ENCODE data around the gene SPIRE2.

Gene SPIRE2

DNA sequence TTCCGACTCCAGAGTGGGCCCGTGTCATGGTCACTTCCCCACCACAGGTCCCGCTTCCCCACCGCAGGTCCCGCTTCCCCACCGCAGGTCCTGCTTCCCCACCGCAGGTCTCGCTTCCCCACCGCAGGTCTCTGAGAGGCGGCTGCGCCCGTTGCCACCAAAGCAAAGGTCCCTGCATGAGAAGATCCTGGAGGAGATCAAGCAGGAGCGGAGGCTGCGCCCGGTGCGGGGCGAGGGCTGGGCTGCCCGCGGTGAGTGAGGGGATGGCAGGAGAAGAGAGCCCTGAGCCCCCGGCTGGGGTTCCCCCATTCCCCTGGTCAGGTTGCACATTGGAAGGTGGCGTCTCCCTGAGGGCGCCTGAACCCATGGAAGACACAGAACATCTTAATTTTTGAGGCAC lies 27.7 kb downstream of the SPIRE2 start:
- Histone ChIP-seq H3K9ac (ENCODE audit: low read length) (no peak overlapping the region), H3K4me3 (ENCODE audit: low read depth, low read length) (no peak overlapping the region), H3K36me3 (ENCODE audit: control insufficient read depth, insufficient read depth, low read length) (no peaks in the 10 kb centered on the region), H3K4me1 (ENCODE audit: control insufficient read depth, insufficient read depth, low read length) (no peaks in the 10 kb centered on the region), H3K27ac (ENCODE audit: low read depth, low read length) (no peak overlapping the region), H3K9me3 (ENCODE audit: control insufficient read depth, insufficient read depth, low read depth, low read length) (no peaks in the 10 kb centered on the region), H3K27me3 (ENCODE audit: control insufficient read depth, insufficient read depth, low read length) (no peaks in the 10 kb centered on the region)

DNA sequence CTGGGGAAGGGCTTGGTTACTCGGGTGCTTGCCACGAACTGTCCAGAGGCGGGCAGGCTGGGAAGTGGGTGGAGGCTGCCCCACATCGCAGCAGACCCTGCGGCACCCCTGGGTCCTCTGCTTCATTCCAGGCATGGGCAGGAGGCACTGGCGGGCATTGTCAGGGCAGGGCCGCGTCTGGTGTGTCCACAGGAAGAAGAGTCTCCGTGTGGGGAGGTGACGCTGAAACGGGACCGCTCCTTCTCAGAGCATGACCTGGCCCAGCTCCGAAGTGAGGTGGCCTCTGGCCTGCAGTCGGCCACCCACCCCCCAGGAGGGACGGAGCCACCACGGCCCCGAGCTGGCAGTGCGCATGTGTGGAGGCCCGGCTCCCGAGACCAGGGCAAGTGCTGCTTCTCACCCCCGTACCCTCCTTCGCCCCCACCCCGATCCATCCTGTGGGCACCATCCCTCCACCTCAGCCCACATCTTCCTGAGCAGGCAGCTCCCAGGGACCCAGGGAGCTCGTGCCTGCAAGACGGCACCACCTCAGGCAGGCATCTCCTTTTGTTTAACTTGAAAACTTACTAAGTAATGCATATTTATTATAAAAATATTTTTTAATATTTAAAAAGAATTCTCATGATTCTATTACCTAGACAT lies 30.8 kb downstream of the SPIRE2 start:
- Histone ChIP-seq H3K27ac (ENCODE audit: low read depth, low read length) (no peak overlapping the region), H3K27me3 (ENCODE audit: control insufficient read depth, insufficient read depth, low read length) (no peaks in the 10 kb centered on the region), H3K4me1 (ENCODE audit: control insufficient read depth, insufficient read depth, low read length) (no peaks in the 10 kb centered on the region; the same call in 1 of the 2 replicates), H3K9ac (ENCODE audit: low read length) (no peak overlapping the region), H3K36me3 (ENCODE audit: control insufficient read depth, insufficient read depth, low read length) (no peaks in the 10 kb centered on the region), H3K4me3 (ENCODE audit: low read depth, low read length) (no peak overlapping the region), H3K9me3 (ENCODE audit: control insufficient read depth, insufficient read depth, low read depth, low read length) (no peaks in the 10 kb centered on the region)

DNA sequence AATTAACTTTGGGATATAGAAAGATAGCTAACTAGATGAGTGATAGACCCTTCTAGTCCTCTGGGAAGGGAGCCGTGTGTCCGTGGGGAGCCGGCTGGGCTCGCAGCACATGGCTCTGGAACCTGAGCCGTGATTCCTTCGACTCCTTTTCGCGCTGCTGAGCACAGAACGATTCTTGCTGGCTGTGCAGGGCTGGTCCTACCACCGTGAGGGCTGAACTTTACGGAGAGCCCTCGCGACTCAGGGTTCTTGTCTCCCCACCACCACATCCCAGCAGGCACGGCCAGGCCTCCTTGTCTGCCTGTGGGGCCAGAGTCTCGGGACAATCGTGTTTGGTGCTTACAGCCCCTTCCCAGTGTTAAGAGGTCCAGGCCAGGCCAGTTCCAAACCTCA lies 31.3 kb downstream of the SPIRE2 start:
- Histone ChIP-seq H3K36me3 (ENCODE audit: control insufficient read depth, insufficient read depth, low read length) (no peaks in the 10 kb centered on the region), H3K4me1 (ENCODE audit: control insufficient read depth, insufficient read depth, low read length) (no peaks in the 10 kb centered on the region; the same call in 1 of the 2 replicates), H3K4me3 (ENCODE audit: low read depth, low read length) (no peak overlapping the region), H3K27ac (ENCODE audit: low read depth, low read length) (no peak overlapping the region), H3K9ac (ENCODE audit: low read length) (no peak overlapping the region), H3K27me3 (ENCODE audit: control insufficient read depth, insufficient read depth, low read length) (no peaks in the 10 kb centered on the region), H3K9me3 (ENCODE audit: control insufficient read depth, insufficient read depth, low read depth, low read length) (no peaks in the 10 kb centered on the region)

GRCh38 chr16:89860747-89861304 lies 32.6 kb downstream of the SPIRE2 start:
- no peak overlapping the region for H3K9ac ChIP-seq (ENCODE audit: low read length)
- no peaks in the 10 kb centered on the region for H3K27me3 ChIP-seq (ENCODE audit: control insufficient read depth, insufficient read depth, low read length)
- H3K36me3 ChIP-seq (ENCODE audit: control insufficient read depth, insufficient read depth, low read length), result no peaks in the 10 kb centered on the region
- H3K27ac ChIP-seq (ENCODE audit: low read depth, low read length), result no peak overlapping the region
- H3K4me3 ChIP-seq (ENCODE audit: low read depth, low read length), result no peak overlapping the region
- H3K4me1 ChIP-seq (ENCODE audit: control insufficient read depth, insufficient read depth, low read length), result no peaks in the 10 kb centered on the region; the same call in 1 of the 2 replicates
- H3K9me3 ChIP-seq (ENCODE audit: control insufficient read depth, insufficient read depth, low read depth, low read length), result no peaks in the 10 kb centered on the region

DNA sequence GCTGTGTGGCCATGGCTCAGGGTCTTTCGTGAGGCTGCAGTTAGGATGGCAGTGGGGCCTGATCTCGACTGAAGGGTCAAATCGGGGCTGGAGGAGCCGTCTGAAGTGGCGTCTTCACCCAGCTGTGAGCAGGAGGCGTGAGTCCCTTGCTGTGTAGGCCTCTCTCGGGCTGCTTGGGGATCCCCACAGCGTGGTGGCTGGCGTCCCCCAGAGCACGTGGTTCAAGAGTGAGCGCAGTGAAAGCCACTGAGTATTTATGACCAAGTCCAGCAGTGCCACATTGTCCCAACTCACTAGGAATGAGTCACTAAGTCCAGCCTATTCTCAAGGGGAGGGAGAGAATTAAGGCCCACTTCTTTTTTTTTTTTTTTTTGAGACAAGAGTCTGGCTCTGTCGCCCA lies 33.4 kb downstream of the SPIRE2 start:
- H3K4me1 ChIP-seq (ENCODE audit: control insufficient read depth, insufficient read depth, low read length), result no peaks in the 10 kb centered on the region; the same call in 1 of the 2 replicates
- no peak overlapping the region for H3K4me3 ChIP-seq (ENCODE audit: low read depth, low read length)
- H3K9me3 ChIP-seq (ENCODE audit: control insufficient read depth, insufficient read depth, low read depth, low read length), result no peaks in the 10 kb centered on the region
- H3K27ac ChIP-seq (ENCODE audit: low read depth, low read length), result no peak overlapping the region
- H3K27me3 ChIP-seq (ENCODE audit: control insufficient read depth, insufficient read depth, low read length), result no peaks in the 10 kb centered on the region
- H3K36me3 ChIP-seq (ENCODE audit: control insufficient read depth, insufficient read depth, low read length), result no peaks in the 10 kb centered on the region
- H3K9ac ChIP-seq (ENCODE audit: low read length), result no peak overlapping the region

GRCh38 chr16:89862732-89863131 lies 34.5 kb downstream of the SPIRE2 start:
- peaks cover under 1% of the 10 kb centered on the region; the same call in 1 of the 2 replicates for H3K36me3 ChIP-seq (ENCODE audit: control insufficient read depth, insufficient read depth, low read length)
- no peaks in the 10 kb centered on the region; the same call in 1 of the 2 replicates for H3K4me1 ChIP-seq (ENCODE audit: control insufficient read depth, insufficient read depth, low read length)
- H3K27ac ChIP-seq (ENCODE audit: low read depth, low read length), result no peak overlapping the region
- H3K9ac ChIP-seq (ENCODE audit: low read length), result no peak overlapping the region
- H3K4me3 ChIP-seq (ENCODE audit: low read depth, low read length), result no peak overlapping the region
- H3K27me3 ChIP-seq (ENCODE audit: control insufficient read depth, insufficient read depth, low read length), result no peaks in the 10 kb centered on the region
- H3K9me3 ChIP-seq (ENCODE audit: control insufficient read depth, insufficient read depth, low read depth, low read length), result peaks cover 2% of the 10 kb centered on the region; the same call in 1 of the 2 replicates

GRCh38 chr16:89863741-89864526 lies 35.7 kb downstream of the SPIRE2 start:
- Histone ChIP-seq H3K4me1 (ENCODE audit: control insufficient read depth, insufficient read depth, low read length) (no peaks in the 10 kb centered on the region; the same call in 1 of the 2 replicates), H3K9me3 (ENCODE audit: control insufficient read depth, insufficient read depth, low read depth, low read length) (peaks cover 9% of the 10 kb centered on the region), H3K36me3 (ENCODE audit: control insufficient read depth, insufficient read depth, low read length) (peaks cover 5% of the 10 kb centered on the region; the same call in 1 of the 2 replicates), H3K27me3 (ENCODE audit: control insufficient read depth, insufficient read depth, low read length) (no peaks in the 10 kb centered on the region), H3K4me3 (ENCODE audit: low read depth, low read length) (no peak overlapping the region), H3K27ac (ENCODE audit: low read depth, low read length) (no peak overlapping the region), H3K9ac (ENCODE audit: low read length) (no peak overlapping the region)

GRCh38 chr16:89864527-89864820 lies 36.2 kb downstream of the SPIRE2 start:
- H3K36me3 ChIP-seq (ENCODE audit: control insufficient read depth, insufficient read depth, low read length), result peaks cover 5% of the 10 kb centered on the region; the same call in 1 of the 2 replicates
- H3K27ac ChIP-seq (ENCODE audit: low read depth, low read length), result no peak overlapping the region
- H3K9me3 ChIP-seq (ENCODE audit: control insufficient read depth, insufficient read depth, low read depth, low read length), result peaks cover 9% of the 10 kb centered on the region
- no peak overlapping the region for H3K4me3 ChIP-seq (ENCODE audit: low read depth, low read length)
- no peaks in the 10 kb centered on the region; the same call in 1 of the 2 replicates for H3K4me1 ChIP-seq (ENCODE audit: control insufficient read depth, insufficient read depth, low read length)
- no peaks in the 10 kb centered on the region for H3K27me3 ChIP-seq (ENCODE audit: control insufficient read depth, insufficient read depth, low read length)
- H3K9ac ChIP-seq (ENCODE audit: low read length), result no peak overlapping the region

DNA sequence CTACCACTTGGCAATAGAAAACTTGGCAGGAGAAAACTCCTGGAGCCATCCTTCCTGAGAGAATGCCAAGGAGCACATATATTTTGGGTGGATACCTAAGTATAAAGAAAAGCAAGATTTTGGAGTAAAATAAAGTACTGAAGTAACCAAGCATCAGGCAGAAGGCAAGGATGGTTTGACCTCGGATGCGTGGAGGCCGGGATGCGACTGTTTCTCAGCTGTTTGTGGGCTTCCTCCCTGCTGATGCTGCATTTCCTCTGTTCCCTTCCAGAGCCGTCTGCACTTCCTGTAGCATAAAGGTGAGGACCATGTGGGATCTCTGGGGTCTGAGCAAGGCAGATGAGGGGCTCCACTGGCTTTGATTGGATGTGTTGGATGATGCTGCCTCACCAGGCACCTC lies 39.6 kb downstream of the SPIRE2 start:
- H3K36me3 ChIP-seq (ENCODE audit: control insufficient read depth, insufficient read depth, low read length), result peaks cover 8% of the 10 kb centered on the region; the same call in 1 of the 2 replicates
- peaks cover 6% of the 10 kb centered on the region for H3K4me1 ChIP-seq (ENCODE audit: control insufficient read depth, insufficient read depth, low read length)
- no peaks in the 10 kb centered on the region for H3K27me3 ChIP-seq (ENCODE audit: control insufficient read depth, insufficient read depth, low read length)
- H3K4me3 ChIP-seq (ENCODE audit: low read depth, low read length), result no peak overlapping the region
- no peak overlapping the region for H3K27ac ChIP-seq (ENCODE audit: low read depth, low read length)
- peaks cover 9% of the 10 kb centered on the region for H3K9me3 ChIP-seq (ENCODE audit: control insufficient read depth, insufficient read depth, low read depth, low read length)
- H3K9ac ChIP-seq (ENCODE audit: low read length), result no peak overlapping the region

DNA sequence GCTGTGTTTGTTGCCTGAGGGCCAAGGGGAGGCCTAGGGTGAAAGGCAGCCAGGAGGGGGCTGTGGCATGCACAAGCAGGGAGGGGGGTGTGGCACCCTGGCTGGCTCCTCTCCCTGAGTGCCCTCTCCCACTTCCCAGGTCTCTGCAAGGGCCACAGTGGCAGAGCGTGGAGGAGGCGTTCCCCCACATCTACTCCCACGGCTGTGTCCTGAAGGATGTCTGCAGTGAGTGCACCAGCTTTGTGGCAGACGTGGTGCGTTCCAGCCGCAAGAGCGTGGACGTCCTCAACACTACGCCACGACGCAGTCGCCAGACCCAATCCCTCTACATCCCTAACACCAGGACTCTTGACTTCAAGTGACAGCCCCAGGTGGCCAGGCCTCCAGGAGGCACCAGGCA lies 41.6 kb downstream of the SPIRE2 start:
- peaks cover 11% of the 10 kb centered on the region for H3K36me3 ChIP-seq (ENCODE audit: control insufficient read depth, insufficient read depth, low read length)
- H3K27me3 ChIP-seq (ENCODE audit: control insufficient read depth, insufficient read depth, low read length), result no peaks in the 10 kb centered on the region
- H3K4me1 ChIP-seq (ENCODE audit: control insufficient read depth, insufficient read depth, low read length), result peaks cover 11% of the 10 kb centered on the region; the same call in 1 of the 2 replicates
- H3K9ac ChIP-seq (ENCODE audit: low read length), result no peak overlapping the region
- H3K4me3 ChIP-seq (ENCODE audit: low read depth, low read length), result no peak overlapping the region
- peaks cover 9% of the 10 kb centered on the region for H3K9me3 ChIP-seq (ENCODE audit: control insufficient read depth, insufficient read depth, low read depth, low read length)
- no peak overlapping the region for H3K27ac ChIP-seq (ENCODE audit: low read depth, low read length)

DNA sequence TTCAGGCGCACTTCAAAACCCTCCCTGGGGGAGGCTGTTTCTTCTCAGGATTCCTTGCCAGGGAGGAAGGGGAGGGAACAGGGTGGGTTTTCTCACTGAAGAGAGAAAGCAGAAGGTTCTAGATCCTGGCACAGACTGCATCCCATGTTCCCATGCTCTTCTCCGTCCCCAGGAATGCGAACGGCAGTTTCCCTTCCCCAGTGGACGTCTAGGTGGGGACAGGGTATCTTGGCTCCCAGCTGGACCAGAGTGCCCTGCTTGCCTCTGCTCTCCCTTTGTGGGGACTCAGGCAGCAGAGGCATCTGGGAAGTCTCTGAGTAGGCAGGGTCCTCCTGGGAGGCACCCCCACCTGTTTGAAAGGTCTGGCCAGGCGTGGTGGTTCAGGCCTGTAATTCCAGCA lies 42.2 kb downstream of the SPIRE2 start:
- peak overlapping the region; percentile 11 for H3K9ac ChIP-seq (ENCODE audit: low read length)
- H3K9me3 ChIP-seq (ENCODE audit: control insufficient read depth, insufficient read depth, low read depth, low read length), result peaks cover 9% of the 10 kb centered on the region
- no peak overlapping the region for H3K27ac ChIP-seq (ENCODE audit: low read depth, low read length)
- H3K4me1 ChIP-seq (ENCODE audit: control insufficient read depth, insufficient read depth, low read length), result peaks cover 11% of the 10 kb centered on the region; the same call in 1 of the 2 replicates
- H3K4me3 ChIP-seq (ENCODE audit: low read depth, low read length), result no peak overlapping the region
- peaks cover 15% of the 10 kb centered on the region for H3K36me3 ChIP-seq (ENCODE audit: control insufficient read depth, insufficient read depth, low read length)
- no peaks in the 10 kb centered on the region for H3K27me3 ChIP-seq (ENCODE audit: control insufficient read depth, insufficient read depth, low read length)
